AML-193 (cell line): ENCODE measurements around the gene C1orf35.

ENCODE experiments used
- DNase-seq, 2 experiments: peaks; one replicate each; lab custom pipeline; 2025; lab: John Stamatoyannopoulos, UW

Gene C1orf35

DNA sequence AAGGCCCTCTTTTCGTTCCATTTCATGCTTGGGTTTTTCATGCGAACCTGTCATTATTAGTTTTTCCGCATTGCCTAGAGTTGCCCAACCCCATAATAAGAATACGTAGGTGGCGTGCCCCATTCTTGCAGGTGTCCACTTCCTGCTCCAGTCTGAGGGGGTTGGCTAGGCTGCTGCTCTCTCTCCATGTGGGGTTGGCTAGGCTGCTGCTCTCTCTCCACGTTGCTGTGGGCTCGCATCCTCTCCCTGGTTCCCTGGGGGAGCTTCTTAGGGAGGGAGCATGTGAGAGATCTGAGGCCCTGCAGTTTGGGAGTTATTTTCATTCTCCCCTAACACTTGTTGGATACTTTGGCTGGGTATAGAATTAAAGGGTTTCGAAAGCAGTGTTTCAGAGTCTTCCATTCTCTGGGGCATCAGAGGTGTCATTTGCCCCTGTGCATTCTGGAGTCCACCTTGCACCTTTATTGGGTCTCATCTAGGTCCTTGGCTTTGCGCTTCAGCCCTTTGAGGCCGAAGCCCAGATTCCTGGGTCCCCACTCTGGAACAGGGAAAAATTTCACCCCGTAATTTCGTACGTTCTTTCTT lies 8.6 kb downstream of the C1orf35 start:
- DNase-seq, result no peak

DNA sequence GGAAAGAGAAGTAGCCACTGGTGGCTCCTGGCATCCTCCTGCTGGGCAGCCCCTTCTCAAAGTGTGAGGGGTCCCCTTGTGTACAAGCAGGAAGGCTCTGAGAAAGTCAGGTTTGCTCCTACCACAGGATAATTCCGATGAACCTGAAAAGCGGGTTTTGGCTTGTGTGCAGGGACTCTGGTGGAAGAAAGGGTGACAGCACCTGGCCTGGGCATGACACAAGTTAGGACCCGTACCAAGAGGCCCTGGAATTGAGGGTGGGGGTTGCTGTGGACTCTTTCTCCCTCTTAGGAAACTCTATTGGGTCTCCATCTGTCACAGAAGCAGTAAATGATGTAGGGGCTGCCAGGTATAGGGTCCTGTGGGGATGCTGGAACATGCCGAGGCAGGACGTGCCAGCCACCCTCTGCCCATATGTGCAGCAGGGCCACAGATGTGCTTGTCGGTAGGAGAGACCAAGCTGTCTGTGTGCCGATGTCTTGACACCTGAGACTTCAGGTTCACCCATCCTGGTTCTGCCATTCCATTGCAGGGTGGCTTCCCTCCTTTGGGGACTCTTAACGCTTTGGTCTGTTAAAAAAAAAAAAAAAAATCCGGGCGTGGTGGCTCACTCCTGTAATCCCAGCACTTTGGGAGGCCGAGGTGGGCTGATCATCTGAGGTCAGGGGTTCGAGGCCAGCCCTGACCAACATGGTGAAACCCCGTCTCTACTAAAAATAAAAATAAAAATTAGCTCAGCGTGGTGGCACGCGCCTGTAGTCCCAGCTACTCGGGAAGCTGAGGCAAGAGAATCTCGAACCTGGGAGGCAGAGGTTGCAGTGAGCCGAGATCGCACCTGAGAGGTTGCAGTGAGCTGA lies 9.8 kb downstream of the C1orf35 start:
- no peak for DNase-seq

DNA sequence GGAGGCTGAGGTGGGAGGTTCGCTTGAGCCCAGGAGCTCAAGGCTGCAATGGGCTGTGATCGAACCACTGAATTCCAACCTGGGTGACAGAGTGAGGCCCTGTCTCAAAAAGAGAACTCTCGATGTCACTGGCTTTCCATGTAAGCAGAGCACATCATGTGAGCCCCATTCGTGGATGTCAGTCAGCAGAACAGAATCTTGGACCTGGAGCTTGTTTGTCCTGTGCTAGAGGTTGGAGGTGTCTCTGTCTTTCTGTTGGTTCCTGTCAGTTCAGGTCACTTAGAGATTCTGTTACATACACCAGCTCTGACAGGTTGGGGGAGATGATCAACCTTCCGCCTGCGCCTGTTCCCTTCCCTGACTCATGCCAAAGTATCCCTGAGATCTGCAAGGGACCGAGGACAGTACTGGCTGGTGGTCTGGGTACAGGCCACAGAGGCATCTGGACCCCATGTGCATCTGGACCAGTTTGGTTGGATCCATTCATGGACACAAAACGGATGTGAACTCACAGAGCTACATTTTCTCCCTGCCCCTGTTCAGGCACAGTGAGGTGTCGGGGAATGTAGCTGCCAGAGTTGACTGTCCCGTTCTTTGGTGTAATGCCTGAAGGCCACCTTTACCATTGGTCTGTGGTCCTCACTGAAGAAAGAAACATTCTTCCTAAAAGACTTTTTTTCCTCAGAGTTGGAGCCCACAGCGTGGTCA lies 10.6 kb downstream of the C1orf35 start:
- no peak for DNase-seq

DNA sequence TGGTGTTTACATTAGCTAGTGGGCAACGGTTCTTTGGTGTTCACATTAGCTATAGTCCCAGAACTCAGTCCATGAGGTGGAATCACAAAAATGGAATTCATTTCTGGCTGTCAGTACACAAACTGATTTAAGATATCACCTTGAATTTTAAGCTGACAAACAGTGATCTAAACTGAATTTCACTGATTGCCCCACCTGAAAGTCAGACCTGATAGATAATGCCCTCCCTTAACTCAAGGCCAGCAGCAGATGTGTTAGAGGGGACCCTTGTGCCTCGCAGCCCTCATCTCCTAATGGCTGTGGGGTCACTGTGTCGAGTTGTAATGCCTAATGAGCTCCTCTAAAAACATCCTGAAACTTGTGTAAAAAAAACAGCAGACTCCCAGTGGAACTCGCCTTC lies 12.0 kb downstream of the C1orf35 start:
- DNase-seq, result no peak

DNA sequence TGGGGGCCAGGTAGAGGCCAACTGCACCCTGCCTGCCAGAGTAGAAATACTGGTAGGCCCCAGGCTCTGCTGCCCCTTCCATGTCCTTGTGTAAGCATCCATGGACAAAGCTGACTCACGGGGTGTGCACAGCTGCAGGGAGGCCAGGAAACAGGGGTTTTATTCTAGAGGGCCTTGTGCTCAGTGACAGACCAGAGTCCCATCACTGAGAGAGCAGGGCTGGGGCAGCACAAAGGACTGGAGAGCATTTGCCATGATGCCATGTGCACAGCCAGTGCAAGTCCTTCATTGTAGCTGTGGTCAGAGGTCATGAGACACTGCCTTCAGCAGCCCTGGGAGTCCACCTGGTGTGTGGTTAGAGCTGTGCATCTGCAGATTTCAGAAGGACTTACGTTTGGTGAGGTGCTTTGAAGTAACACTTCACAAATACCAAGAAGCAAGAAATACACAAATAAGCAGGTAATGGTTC lies 12.5 kb downstream of the C1orf35 start:
- DNase-seq, result no peak

DNA sequence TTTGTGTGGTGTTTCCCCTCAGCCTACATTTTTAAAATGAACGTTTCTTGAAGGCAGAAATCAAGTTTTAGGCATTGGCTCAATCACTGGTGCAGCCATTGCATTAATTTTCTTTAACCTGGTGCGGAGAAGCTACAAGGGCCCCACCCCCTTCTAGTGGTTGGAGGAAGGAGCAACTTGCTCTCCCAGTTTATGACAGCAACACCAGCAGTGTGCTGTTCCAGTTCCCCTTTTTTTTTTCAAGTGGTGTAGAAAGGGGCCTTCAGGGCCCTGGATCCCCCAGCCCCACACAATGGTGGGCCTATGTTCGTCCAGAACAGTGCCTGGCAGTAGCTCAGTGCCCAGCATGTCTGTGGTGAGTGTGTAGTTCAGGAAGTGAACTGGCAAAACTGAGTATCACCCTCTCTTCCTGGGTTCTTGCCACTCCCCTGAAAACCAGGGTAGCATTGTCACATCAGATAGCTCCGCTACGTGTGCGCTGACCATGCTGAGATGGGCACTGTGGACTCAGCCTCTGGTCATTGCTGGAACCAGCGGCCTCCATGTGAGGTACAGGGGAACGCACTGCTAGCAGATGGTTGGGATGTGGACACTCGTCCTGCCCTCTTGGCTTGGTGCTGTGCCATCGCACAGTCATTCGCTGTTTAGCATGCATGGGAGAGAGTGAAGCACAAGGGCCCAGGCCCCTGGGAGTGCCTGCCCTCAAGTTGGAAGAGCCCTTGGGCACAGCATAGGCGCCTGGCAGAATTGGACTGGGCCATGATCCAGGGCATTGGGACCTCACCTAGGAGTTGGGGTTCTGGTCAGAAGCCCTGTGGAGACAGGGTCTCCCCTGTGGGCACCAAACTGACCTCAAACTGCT lies 13.4 kb downstream of the C1orf35 start:
- DNase-seq, result no peak

DNA sequence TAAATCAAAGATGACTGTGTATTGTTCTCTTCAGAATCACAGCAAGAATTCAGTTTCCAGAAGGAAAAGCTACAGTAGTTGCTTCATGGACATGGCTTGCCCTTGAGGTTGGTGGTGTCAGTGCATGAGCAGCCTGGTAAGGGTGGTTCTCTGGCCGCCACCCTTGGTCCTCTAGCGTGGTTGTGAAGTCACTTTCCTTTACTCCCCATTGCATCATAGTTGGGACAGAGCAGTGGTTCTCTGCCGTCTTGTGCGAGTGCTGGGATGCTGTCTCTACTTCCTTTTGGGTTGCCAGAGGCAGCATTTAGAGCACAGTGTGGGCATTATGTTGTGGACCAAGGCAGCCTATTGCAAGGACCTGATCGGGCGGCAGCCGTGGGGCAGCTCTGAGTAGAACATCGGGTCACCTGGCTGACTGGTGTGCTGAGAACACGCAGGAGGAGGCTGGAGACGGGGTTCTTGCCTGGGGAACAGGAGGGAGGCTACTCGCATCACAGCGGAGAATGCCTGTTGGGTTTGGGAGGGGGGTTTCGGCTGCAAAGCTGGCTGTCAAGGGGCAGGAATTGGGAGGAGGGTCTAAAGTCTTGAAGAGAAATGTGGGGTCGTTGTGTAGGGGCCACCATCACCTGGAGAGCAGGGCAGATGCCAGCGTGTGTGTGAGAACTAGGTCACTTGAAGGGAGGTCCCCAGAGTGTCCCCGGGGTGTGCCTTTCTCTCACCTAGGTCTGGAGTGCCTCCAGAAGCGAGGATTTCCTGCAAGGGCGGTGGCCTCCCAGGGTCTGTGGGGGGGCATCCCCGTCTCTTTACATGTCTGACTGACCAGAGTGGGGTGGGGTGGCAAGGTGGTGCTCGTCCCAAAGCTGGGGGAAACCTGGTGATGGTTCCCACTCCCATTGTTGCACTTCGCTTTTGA lies 14.3 kb downstream of the C1orf35 start:
- DNase-seq, result peak; percentile 30 to 40

DNA sequence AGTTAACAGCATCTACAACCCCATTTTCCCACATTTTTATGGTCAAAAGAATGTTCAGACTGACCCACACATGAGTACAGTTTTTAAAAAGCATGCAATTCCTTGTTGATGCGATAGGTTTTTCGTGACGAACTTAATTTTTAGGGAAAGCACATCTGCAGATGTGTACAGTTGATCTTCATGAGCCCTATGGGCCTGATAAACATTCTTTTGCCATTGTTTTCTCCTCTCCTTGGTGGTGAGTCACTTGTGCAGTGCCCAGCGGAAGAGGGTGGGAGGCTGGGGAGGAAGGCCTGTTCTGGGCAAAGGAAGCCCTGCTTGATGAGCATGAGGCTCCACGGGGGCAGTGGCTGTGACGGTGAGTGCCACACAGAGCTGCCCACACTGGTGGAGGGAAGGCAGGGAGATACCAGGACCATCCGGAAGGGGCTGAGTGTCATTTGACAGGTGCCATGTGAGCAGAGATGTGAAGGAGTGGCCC lies 15.3 kb downstream of the C1orf35 start:
- DNase-seq, result peak in 1 of 2 experiments; percentile 17

DNA sequence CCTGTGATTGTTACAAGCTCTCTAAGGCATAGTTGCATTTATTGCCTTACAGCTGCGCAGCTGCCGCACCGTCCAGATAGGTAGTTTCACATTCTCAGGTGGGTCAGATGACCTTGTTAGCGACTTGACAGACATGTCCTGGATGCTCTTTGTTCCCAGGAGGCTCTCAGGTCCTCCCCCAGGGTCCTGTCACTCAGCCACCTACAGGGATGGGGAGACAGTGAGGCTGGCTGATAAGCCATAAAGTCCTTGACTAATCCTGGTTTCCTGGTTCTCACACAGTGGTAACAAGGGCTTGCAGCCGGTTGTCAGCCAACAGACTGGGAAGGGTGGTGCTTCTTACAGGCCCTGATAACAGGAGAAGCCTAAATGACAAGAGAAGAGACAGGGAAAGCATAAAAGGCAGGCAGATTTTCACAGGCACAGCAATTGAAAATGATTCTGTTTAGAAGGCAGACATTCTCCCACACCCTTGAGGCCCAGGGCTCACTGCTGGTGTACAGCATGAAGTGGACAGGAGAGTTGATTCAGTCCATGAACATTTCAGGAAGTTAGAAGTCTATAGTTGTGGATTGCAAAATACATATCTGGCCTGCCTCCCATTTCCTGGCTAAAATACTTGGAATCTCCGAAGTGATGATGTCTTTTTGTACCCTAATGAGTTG lies 17.7 kb downstream of the C1orf35 start:
- DNase-seq, result peak; percentile 19 to 22

DNA sequence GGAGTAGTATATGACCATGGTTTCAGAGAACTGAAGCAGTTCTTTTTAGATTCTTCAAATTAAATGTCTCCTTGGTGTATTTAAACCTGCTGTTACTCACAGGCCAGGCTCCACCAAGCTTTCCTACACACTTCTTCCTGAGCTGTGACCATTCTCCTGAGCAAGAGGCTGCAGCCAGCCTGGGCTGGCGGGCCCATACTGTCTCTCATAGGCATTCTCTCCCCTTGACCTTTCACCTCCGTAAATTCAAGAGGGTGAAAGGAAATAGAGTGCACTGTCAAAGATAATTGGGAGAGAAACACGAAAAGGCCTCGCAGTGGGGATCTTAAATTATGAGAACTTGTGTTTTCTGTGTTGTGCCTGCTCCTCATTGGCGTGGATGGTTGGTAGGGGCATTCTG lies 18.3 kb downstream of the C1orf35 start:
- no peak for DNase-seq

DNA sequence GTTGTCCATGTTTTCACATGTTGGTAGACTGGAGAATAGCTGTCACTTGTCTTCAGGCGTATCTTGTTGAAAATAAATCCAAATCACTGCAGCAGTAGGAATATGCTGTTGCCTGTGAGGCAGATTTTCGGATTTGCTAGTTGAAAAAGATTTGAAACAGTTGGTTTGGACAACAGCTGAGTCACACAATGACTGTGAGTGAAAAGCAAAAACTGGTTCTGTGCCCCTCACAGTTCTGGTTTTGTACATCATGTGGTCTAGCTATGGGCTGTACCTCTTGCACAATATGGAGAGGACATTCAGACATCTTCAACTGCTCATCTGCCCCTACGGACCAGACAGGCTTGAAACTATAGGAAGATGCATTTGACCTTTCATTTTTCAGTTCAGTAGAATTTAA lies 18.8 kb downstream of the C1orf35 start:
- peak; percentile 46 to 56 for DNase-seq

DNA sequence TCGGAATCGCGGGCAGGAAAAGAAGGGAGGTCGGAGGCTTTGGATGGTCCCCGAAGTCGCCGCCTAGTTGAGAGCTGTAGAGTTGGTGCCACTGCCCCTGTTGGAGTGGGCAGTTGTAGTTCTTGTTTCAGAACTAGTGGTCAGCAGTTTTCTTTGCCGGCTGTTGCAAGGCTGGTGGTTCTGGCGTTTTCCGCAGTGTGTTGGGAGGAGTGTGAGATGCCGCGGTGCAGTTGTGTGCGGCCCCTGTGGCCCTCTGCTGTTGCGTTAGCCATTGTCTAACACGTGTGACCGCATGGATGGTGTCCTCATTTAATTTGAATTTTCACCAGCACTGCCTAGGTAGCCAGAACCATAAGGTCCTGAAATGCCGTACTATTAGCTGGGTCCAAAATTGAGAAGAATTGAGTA lies 19.2 kb downstream of the C1orf35 start:
- DNase-seq, result peak; percentile 6 to 33

DNA sequence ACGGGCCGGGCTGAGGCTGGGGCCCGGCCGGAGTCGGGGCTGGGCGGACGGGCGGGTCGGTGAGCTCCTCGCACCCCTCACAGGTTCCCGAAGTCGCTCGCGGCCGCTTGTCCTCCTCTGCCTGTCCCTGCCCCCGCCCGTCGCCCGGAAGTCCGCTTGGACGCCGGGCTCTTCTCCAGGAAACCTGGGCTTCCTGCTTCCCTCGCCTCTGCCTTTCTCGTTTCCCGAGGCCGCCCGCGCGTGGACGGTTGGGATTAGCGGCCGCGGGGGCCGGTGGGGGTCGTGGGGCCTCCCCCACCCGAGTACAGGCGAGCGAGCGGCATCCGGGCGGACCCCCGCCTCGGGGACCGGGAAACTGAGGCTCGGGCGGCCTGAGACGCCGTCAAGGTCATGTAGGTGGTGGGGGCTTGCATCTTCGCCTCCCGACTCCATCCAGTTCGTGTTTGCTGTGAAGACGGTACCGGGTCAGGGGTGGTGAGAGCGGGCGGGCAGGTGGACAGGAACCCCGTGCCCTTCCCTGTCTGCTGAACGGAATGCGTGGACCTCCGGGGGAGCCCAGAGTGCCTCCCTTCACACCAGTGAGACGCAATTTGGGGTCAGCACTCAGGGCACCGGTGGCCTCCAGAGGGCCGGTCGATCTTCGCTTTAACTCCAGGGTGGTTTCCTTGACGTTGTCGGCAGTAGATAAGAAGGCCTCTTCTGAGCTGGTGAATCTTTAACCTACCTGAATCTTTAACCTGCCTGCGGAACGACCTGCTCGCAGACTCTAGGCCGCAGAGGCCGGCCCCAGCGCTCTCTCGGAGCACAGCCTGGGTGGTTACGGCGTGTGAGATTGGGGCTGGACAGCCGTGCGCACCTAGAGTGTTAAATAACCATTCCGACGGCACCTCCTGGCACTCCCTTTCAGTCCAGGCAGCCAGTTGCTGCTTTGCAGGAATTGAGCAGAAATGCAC lies 19.9 kb downstream of the C1orf35 start:
- no peak for DNase-seq

DNA sequence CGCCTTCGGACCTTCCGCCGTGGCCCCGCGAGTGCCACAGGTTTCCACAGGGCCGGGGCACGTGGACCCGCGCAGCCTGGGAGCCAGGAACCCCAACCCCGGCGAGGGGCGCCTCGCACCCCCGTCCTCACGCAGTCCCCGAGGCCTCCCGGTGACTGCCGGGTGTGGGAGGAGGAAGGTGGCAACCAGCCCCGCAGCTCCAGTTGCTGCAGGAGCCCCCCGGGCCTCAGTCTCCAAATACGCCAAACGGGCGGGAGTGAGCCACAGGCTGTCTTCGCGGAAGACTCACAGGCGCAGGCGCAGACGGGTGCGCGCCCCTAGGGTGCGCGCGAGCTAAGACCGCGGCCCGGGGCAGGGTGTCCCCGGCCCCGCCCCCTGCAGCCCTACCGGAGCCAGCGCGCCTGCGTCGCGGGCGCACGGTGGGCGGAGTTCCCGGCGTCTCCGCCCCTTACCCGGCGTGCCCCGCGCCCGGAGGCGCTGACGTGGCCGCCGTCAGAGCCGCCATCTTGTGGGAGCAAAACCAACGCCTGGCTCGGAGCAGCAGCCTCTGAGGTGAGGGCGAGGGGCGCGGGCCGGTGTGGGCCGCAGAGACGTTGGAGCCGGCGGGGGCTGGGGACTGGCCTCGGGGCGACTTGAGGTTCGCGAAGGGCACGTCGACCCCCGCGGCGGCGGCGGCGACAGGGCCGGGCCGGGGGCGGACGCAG lies 20.8 kb downstream of the C1orf35 start, which contains the start of gene ARF1:
TSS of gene ARF1 (plus strand) at position 495 of the 704 bp plus-strand sequence. CDS start 14,407 bp downstream, outside the sequence.
- DNase-seq, result peak; percentile 81 to 85

DNA sequence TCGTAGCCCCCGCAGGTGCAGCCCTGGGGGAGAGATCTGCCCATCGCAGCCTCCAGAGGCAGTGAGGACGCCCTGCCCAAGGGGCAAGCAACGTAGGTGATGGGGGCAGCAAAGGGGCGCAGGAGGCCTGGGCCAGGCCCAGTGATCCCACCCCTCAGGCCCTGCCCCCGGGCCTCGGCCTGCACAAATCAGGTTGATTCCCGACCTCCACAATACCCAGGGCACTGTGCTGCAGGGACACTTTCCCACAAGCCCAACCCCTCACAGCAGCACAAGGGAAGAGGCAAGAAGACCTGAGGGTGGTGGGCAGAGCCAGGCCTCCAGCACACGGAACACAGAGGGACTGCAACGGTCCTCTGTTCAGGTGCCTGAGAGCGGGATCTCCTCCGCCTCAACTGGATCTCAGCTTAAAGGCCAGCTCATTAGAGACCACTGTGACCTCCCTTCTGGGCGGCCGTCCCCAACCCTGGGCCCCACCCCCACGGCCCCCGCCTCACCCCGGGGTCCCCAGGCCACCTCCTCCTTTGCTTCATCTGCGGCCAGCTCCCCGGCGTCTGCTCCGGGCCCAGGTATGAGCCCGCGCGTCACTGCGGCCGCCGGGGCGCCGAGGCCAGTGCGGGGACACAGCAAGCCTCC lies 21.4 kb downstream of the C1orf35 start:
- DNase-seq, result no peak

DNA sequence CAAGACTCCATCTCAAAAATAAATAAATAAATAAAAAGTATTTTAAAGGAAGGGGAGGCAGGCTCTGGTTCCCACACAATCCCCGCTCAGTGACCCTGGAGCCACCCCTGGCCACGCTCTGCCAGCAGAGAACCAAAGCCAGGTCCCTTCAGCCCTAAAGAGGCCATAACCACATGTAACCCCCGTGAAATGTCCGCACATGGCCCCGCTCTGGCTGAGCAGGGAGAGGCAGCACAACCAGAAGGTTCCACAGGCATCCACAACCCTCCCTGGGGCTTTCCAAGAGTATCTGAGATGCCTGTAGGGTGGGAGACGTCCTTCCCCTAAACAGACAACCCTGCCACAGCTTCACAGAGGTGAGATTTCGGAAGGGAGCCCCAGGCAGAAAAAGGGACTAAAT lies 22.0 kb downstream of the C1orf35 start:
- no peak for DNase-seq

DNA sequence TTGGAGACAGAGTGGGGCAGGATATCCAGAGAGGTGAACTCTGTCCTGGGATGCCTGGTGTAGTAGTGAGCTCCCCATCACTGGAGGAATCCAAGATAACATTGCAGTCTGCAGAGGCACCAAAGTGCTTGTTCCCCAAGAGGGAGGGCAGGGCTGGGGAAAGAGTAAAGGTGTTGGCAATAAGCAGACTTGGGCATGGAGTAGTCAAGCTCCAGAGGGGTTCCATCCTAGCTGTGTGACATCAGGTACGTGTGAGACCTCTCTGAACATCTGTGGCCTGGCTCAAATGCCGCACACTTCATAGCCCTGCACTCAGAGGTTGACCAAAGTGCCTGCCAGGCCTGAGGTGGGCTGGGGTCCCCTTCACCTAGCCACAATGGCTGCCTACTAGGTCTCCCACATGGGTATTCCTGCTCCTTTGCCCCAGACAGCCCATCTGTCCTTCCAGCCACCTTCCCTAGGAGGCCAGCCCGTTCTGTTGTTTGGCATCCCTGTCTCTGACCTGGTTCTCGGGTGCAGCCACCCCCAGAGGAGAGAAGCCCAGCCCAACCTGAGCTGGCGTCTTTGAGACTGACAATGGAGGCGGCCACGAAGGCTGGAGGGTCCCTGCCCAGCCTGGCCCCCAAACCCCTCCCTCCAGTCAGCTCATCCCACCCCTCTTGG lies 23.4 kb downstream of the C1orf35 start:
- no peak for DNase-seq
